Trophoblast cell (in vitro differentiated cells and primary cell): Measurements from ENCODE around the gene EPHA6.

Source experiments
- DNase-seq, 2 donors: peaks; one replicate each; pipeline ENCODE4 v3.0.0-alpha.2; 2016
- H2AFZ ChIP-seq: 2 replicates; pipeline ENCODE4 v1.6.1; 2013; ENCODE audit warnings: low read length, moderate library complexity, mild to moderate bottlenecking; ENCODE audit not compliant: insufficient read depth, poor library complexity
- H2AK5ac ChIP-seq: 2 replicates; pipeline ENCODE4 v1.6.1; 2013; ENCODE audit warnings: mild to moderate bottlenecking, low read length
- H2BK120ac ChIP-seq: 2 replicates; pipeline ENCODE4 v1.6.1; 2013; ENCODE audit warnings: low read length, mild to moderate bottlenecking, moderate library complexity; ENCODE audit not compliant: insufficient read depth, poor library complexity
- H2BK12ac ChIP-seq: 2 replicates; pipeline ENCODE4 v1.6.1; 2013; ENCODE audit warnings: mild to moderate bottlenecking, low read length, moderate library complexity
- H2BK5ac ChIP-seq: 2 replicates; pipeline ENCODE4 v1.6.1; 2013; ENCODE audit warnings: low read length, low read depth, moderate library complexity, mild to moderate bottlenecking; ENCODE audit not compliant: poor library complexity
- H3K14ac ChIP-seq: 2 replicates; pipeline ENCODE4 v1.6.1; 2013; ENCODE audit warnings: mild to moderate bottlenecking, low read length
- H3K18ac ChIP-seq: 2 replicates; pipeline ENCODE4 v1.6.1; 2013; ENCODE audit warnings: mild to moderate bottlenecking, low read length
- H3K23ac ChIP-seq: 2 replicates; pipeline ENCODE4 v1.6.1; 2013; ENCODE audit warnings: low read length
- H3K27ac ChIP-seq: 2 replicates; pipeline ENCODE4 v1.5.1; 2013; ENCODE audit warnings: low read depth, mild to moderate bottlenecking, inconsistent platforms, low read length, moderate library complexity
- H3K27me3 ChIP-seq: 2 replicates; pipeline ENCODE4 v1.6.1; 2013; ENCODE audit warnings: inconsistent platforms, mild to moderate bottlenecking, low read length, moderate library complexity; ENCODE audit not compliant: insufficient read depth
- H3K36me3 ChIP-seq, 2 experiments: 1 replicate in 1 of 2; 2 replicates in 1 of 2; pipeline ENCODE4 v1.6.1; 2013; ENCODE audit warnings: low read length in 2 of 2, mild to moderate bottlenecking in 2 of 2, moderate library complexity in 1 of 2; ENCODE audit not compliant: insufficient read depth in 2 of 2, control insufficient read depth in 1 of 2
- H3K4ac ChIP-seq: 2 replicates; pipeline ENCODE4 v1.6.1; 2013; ENCODE audit warnings: low read depth, mild to moderate bottlenecking, low read length, moderate library complexity
- H3K4me1 ChIP-seq, 2 experiments: 1 replicate in 1 of 2; 2 replicates in 1 of 2; pipeline ENCODE4 v1.6.1; 2013; ENCODE audit warnings: low read length in 2 of 2, mild to moderate bottlenecking in 2 of 2, moderate library complexity in 1 of 2; ENCODE audit not compliant: insufficient read depth in 2 of 2, control insufficient read depth in 1 of 2
- H3K4me2 ChIP-seq: 2 replicates; pipeline ENCODE4 v1.6.1; 2013; ENCODE audit warnings: inconsistent platforms, mild to moderate bottlenecking, low read length, moderate library complexity
- H3K4me3 ChIP-seq: 2 replicates; pipeline ENCODE4 v1.5.1; 2013; ENCODE audit warnings: mild to moderate bottlenecking, low read depth, low read length, inconsistent platforms
- H3K79me1 ChIP-seq: one replicate; pipeline ENCODE4 v1.6.1; 2013; ENCODE audit warnings: low read length
- H3K79me2 ChIP-seq: 2 replicates; pipeline ENCODE4 v1.6.1; 2013; ENCODE audit warnings: low read length, mild to moderate bottlenecking; ENCODE audit not compliant: control insufficient read depth, insufficient read depth, poor library complexity
- H3K9ac ChIP-seq: 2 replicates; pipeline ENCODE4 v1.6.1; 2013; ENCODE audit warnings: mild to moderate bottlenecking, low read length
- H3K9me3 ChIP-seq: 2 replicates; pipeline ENCODE4 v1.6.1; 2013; ENCODE audit warnings: low read depth, mild to moderate bottlenecking, control low read depth, inconsistent platforms, low read length; ENCODE audit not compliant: insufficient read depth
- H4K12ac ChIP-seq: 2 replicates; pipeline ENCODE4 v1.6.1; 2013; ENCODE audit warnings: low read depth, mild to moderate bottlenecking, low read length, moderate library complexity
- H4K8ac ChIP-seq: 2 replicates; pipeline ENCODE4 v1.6.1; 2013; ENCODE audit warnings: low read depth, mild to moderate bottlenecking, low read length, moderate library complexity
- H4K91ac ChIP-seq: one replicate; pipeline ENCODE4 v1.6.1; 2013; ENCODE audit warnings: low read depth, mild to moderate bottlenecking, low read length, moderate library complexity
- whole genome bisulfite sequencing: extraction: QIAGEN DNeasy Blood & Tissue Kit; methylation state at CpG from one replicate; pipeline ENCODE4 v1.1.7; 2013; ENCODE audit warnings: missing lambda C conversion rate; ENCODE audit not compliant: insufficient read length, insufficient coverage; ENCODE audit errors: extremely low coverage; 5-methylcytosine and 5-hydroxymethylcytosine counted together

The EPHA6 gene

DNA sequence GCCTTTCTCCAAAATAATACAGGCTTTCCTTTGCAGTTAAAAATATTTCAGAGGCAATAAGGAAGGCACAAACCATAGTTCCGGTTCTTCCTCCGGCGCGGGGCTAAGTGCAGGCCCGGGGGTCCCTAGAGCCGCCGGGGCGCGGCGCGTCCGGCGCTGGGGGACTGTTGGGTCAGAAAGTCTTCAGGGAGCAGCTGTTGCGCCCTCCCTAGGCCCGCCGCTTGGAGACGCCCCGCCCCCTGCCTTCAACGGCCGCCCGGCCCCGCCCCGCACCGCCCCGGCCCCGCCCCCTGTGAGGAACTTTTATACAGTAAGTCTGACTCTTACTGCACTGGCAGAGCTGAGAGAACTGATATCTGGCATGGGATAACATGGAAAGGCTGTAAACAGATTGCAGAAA, 667.0 kb downstream of the EPHA6 start:
- H3K79me1 ChIP-seq: no peaks in the 10 kb centered on the region
- no CpG with 5 or more reads among the region's 26 CpGs for WGBS
- no peak overlapping the region for H2BK5ac ChIP-seq
- no peaks in the 10 kb centered on the region for H3K9me3 ChIP-seq
- H3K23ac ChIP-seq: no peak overlapping the region
- no peak overlapping the region for H4K12ac ChIP-seq
- no peak overlapping the region for H3K27ac ChIP-seq
- no peak overlapping the region for H3K9ac ChIP-seq
- no peak overlapping the region for H2BK12ac ChIP-seq
- H3K18ac ChIP-seq: no peak overlapping the region
- no peak overlapping the region for H2AK5ac ChIP-seq
- no peak overlapping the region for H2BK120ac ChIP-seq
- no peak overlapping the region for H4K91ac ChIP-seq
- H4K8ac ChIP-seq: no peak overlapping the region
- no peaks in the 10 kb centered on the region for H3K36me3 ChIP-seq
- no peak overlapping the region for H2AFZ ChIP-seq
- H3K14ac ChIP-seq: no peak overlapping the region
- no peaks in the 10 kb centered on the region for H3K79me2 ChIP-seq
- no peaks in the 10 kb centered on the region for H3K4me1 ChIP-seq
- no peak overlapping the region for H3K4me2 ChIP-seq
- no peaks in the 10 kb centered on the region for H3K27me3 ChIP-seq
- peak in 1 of 2 donors; percentile 4 for DNase-seq
- no peak overlapping the region for H3K4me3 ChIP-seq
- H3K4ac ChIP-seq: no peak overlapping the region

DNA sequence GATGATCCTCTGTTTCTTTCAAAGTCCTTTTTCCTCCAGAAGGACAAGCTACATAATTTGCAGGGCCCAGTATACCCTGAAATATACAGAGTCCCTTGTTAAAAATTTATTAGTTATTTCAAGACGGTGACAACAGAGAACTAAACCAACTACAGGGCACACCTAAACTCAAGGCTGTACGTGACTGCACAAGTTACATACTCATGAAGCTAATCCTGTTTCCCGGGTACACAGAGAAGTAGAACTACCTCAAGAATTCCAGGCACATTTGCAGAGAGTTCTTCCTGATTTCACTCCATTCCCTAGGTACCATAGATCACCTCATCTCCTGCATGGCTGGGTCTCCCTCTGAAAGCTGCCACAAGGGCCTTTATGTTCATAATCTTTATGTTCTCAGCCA, 670.8 kb downstream of the EPHA6 start:
- Histone ChIP-seq H3K4me2 (no peak overlapping the region), H3K79me2 (no peaks in the 10 kb centered on the region), H2BK5ac (no peak overlapping the region), H3K27ac (no peak overlapping the region), H3K4ac (no peak overlapping the region), H3K23ac (no peak overlapping the region), H4K12ac (no peak overlapping the region), H3K9me3 (no peaks in the 10 kb centered on the region), H2BK120ac (no peak overlapping the region), H3K4me1 (no peaks in the 10 kb centered on the region), H2AK5ac (no peak overlapping the region), H4K91ac (no peak overlapping the region), H2BK12ac (no peak overlapping the region), H3K18ac (no peak overlapping the region), H3K36me3 (no peaks in the 10 kb centered on the region), H3K79me1 (no peaks in the 10 kb centered on the region), H2AFZ (no peak overlapping the region), H3K14ac (no peak overlapping the region), H3K4me3 (no peak overlapping the region), H3K27me3 (no peaks in the 10 kb centered on the region), H4K8ac (no peak overlapping the region), H3K9ac (no peak overlapping the region)
- DNase-seq: no peak
- WGBS: no CpG with 5 or more reads among the region's 3 CpGs

DNA sequence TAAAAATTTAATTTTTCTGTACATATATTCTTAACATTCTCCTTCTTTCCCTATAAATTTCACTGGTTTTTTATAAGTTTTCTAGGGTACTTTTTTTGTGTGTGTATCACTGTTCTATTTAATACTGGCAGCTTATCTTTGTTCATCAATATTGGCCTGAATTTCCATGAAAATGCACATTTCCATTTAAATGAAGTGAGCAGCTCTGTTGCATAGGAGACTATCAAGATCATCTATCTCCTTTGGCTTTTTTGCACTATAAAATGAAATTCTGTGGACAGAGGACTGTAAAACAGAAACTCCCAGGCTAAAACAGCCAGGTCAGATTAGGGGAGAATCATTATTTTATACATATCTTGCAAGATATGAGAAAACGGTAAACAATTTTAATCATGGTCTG, 673.2 kb downstream of the EPHA6 start:
- no peak overlapping the region for H3K27ac ChIP-seq
- H3K36me3 ChIP-seq: no peaks in the 10 kb centered on the region
- no peaks in the 10 kb centered on the region for H3K9me3 ChIP-seq
- H3K79me2 ChIP-seq: no peaks in the 10 kb centered on the region
- H3K4ac ChIP-seq: no peak overlapping the region
- no peak overlapping the region for H3K4me2 ChIP-seq
- H4K8ac ChIP-seq: no peak overlapping the region
- no peak overlapping the region for H3K4me3 ChIP-seq
- no peak overlapping the region for H2BK120ac ChIP-seq
- H2AK5ac ChIP-seq: no peak overlapping the region
- no peak overlapping the region for H3K9ac ChIP-seq
- H3K23ac ChIP-seq: no peak overlapping the region
- H3K27me3 ChIP-seq: no peaks in the 10 kb centered on the region
- no peak overlapping the region for H4K91ac ChIP-seq
- H3K79me1 ChIP-seq: no peaks in the 10 kb centered on the region
- H2BK5ac ChIP-seq: no peak overlapping the region
- no CpG with 5 or more reads among the region's 1 CpG for WGBS
- no peak overlapping the region for H3K14ac ChIP-seq
- no peak overlapping the region for H4K12ac ChIP-seq
- H2AFZ ChIP-seq: no peak overlapping the region
- H3K18ac ChIP-seq: no peak overlapping the region
- no peaks in the 10 kb centered on the region for H3K4me1 ChIP-seq
- no peak for DNase-seq
- H2BK12ac ChIP-seq: no peak overlapping the region

DNA sequence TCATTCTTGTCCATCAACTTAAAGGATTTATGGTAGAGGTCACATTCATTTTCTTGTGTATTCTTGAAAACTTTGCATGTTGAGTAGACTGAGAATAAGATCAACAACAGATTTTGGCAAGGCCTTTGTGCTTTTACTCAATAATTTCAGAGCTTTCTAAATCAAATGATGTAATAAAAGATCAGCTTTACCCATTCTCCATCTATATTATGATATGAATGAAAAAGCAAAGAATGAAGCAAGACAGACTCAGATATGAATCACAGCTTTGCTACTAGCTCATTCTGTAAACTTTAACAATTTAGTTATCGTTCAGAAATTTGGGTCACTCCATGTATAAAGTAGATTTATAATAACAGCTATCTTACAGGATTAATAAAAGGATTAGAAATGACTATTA, 674.3 kb downstream of the EPHA6 start:
- Histone ChIP-seq H2BK120ac (no peak overlapping the region), H3K9me3 (no peaks in the 10 kb centered on the region), H3K14ac (no peak overlapping the region), H4K91ac (no peak overlapping the region), H3K9ac (no peak overlapping the region), H3K79me1 (no peaks in the 10 kb centered on the region), H3K27ac (no peak overlapping the region), H2BK12ac (no peak overlapping the region), H3K18ac (no peak overlapping the region), H3K4me2 (no peak overlapping the region), H3K4me1 (no peaks in the 10 kb centered on the region), H2AFZ (no peak overlapping the region), H3K36me3 (no peaks in the 10 kb centered on the region), H3K23ac (no peak overlapping the region), H3K4ac (no peak overlapping the region), H2BK5ac (no peak overlapping the region), H4K12ac (no peak overlapping the region), H3K79me2 (no peaks in the 10 kb centered on the region), H4K8ac (no peak overlapping the region), H3K27me3 (no peaks in the 10 kb centered on the region), H2AK5ac (no peak overlapping the region), H3K4me3 (no peak overlapping the region)
- no peak for DNase-seq
- WGBS: no CpG with 5 or more reads among the region's 1 CpG
